Immature natural killer cell (primary cell): Measurements from ENCODE around the gene GPR146. TPM values are rescaled to one million over a fixed set of nuclear protein-coding genes. Genes with fewer than 3 reads are reported as not detected.

ENCODE experiments used
- DNase-seq, 3 donors: peaks; one replicate each; pipeline ENCODE4 v3.0.0; 2022; ENCODE audit warnings: mixed read lengths in 1 of 3
- H3K27ac Mint-ChIP-seq, 6 donors: one replicate each; pipeline ENCODE4 v1.8.0; 2020; ENCODE audit warnings: mixed read lengths in 6 of 6, mild to moderate bottlenecking in 5 of 6, inconsistent platforms in 4 of 6, moderate library complexity in 3 of 6
- H3K27me3 Mint-ChIP-seq, 3 donors: one replicate each; pipeline ENCODE4 v1.8.0; 2020 to 2021; ENCODE audit warnings: low read depth in 3 of 3, mild to moderate bottlenecking in 3 of 3, mixed read lengths in 3 of 3, moderate library complexity in 3 of 3, inconsistent platforms in 1 of 3
- H3K36me3 Mint-ChIP-seq, 3 donors: one replicate each; pipeline ENCODE4 v1.8.0; 2020; ENCODE audit warnings: mixed read lengths in 3 of 3, inconsistent platforms in 2 of 3, mild to moderate bottlenecking in 2 of 3
- H3K4me1 Mint-ChIP-seq, 2 donors: one replicate each; pipeline ENCODE4 v1.8.0; 2020; ENCODE audit warnings: inconsistent platforms in 2 of 2, mild to moderate bottlenecking in 2 of 2, mixed read lengths in 2 of 2, moderate library complexity in 1 of 2
- H3K4me3 Mint-ChIP-seq, 5 donors: one replicate each; pipeline ENCODE4 v1.8.0; 2020; ENCODE audit warnings: mild to moderate bottlenecking in 5 of 5, mixed read lengths in 5 of 5, inconsistent platforms in 3 of 5, moderate library complexity in 3 of 5
- H3K9me3 Mint-ChIP-seq, 6 donors: one replicate each; pipeline ENCODE4 v1.8.0; 2020; ENCODE audit warnings: mild to moderate bottlenecking in 6 of 6, mixed read lengths in 6 of 6, inconsistent platforms in 4 of 6, moderate library complexity in 3 of 6
- polyA plus RNA-seq, 3 donors: library from polyadenylated mRNA; unstranded; fragments of 300-500 nt; fragmentation: Illumina TruSeq; gene quantifications; one replicate each; pipeline ENCODE4 v1.2.3, GENCODE V29; 2021

Gene GPR146
- polyA plus RNA-seq, 3 donors from 2014 or later, result 1.1 to 1.9 TPM; not detected in 1

GRCh38 chr7:1016577-1017531 lies 27.5 kb upstream of the GPR146 start:
- H3K27me3 Mint-ChIP-seq, result peaks cover 0 to 2% (median 2%) of the 10 kb centered on the region in 3 donors
- no peak for DNase-seq
- no peak overlapping the region for H3K4me3 Mint-ChIP-seq
- peaks cover 8 to 16% of the 10 kb centered on the region in 2 donors for H3K4me1 Mint-ChIP-seq
- H3K36me3 Mint-ChIP-seq, result peaks cover 0 to 5% (median 4%) of the 10 kb centered on the region in 3 donors
- H3K9me3 Mint-ChIP-seq, result peaks cover 0 to 3% (median 0%) of the 10 kb centered on the region in 6 donors
- H3K27ac Mint-ChIP-seq, result no peak overlapping the region

- no peak overlapping the region for H3K4me3 Mint-ChIP-seq
- H3K9me3 Mint-ChIP-seq, result peaks cover 0 to 6% (median 1%) of the 10 kb centered on the region in 6 donors
- peaks cover 8 to 13% of the 10 kb centered on the region in 2 donors for H3K4me1 Mint-ChIP-seq
- peaks cover 0 to 11% (median 10%) of the 10 kb centered on the region in 3 donors for H3K36me3 Mint-ChIP-seq
- peaks cover 0 to 2% (median 0%) of the 10 kb centered on the region in 3 donors for H3K27me3 Mint-ChIP-seq
- DNase-seq, result no peak
- H3K27ac Mint-ChIP-seq, result no peak overlapping the region
These were observed 26.6 kb upstream of the GPR146 start for GRCh38 chr7:1017586-1018333.

- peaks cover 8 to 11% of the 10 kb centered on the region in 2 donors for H3K4me1 Mint-ChIP-seq
- H3K27me3 Mint-ChIP-seq, result no peaks in the 10 kb centered on the region
- peaks cover 0 to 11% (median 10%) of the 10 kb centered on the region in 3 donors for H3K36me3 Mint-ChIP-seq
- H3K4me3 Mint-ChIP-seq, result no peak overlapping the region
- no peak overlapping the region for H3K27ac Mint-ChIP-seq
- DNase-seq, result no peak
- H3K9me3 Mint-ChIP-seq, result peaks cover 0 to 6% (median 1%) of the 10 kb centered on the region in 6 donors
These were observed 26.0 kb upstream of the GPR146 start for GRCh38 chr7:1018334-1018695.

GRCh38 chr7:1019255-1019785 lies 25.0 kb upstream of the GPR146 start:
- Mint-ChIP-seq H3K27ac (no peak overlapping the region), H3K4me3 (no peak overlapping the region)

GRCh38 chr7:1019789-1020610 lies 24.3 kb upstream of the GPR146 start:
- no peak overlapping the region for H3K27ac Mint-ChIP-seq
- peaks cover 4 to 15% (median 13%) of the 10 kb centered on the region in 3 donors for H3K36me3 Mint-ChIP-seq
- H3K9me3 Mint-ChIP-seq, result peaks cover 0 to 10% (median 1%) of the 10 kb centered on the region in 6 donors
- peaks cover 0 to 8% of the 10 kb centered on the region in 2 donors for H3K4me1 Mint-ChIP-seq
- no peak overlapping the region for H3K4me3 Mint-ChIP-seq
- H3K27me3 Mint-ChIP-seq, result no peaks in the 10 kb centered on the region
- DNase-seq, result no peak

More at GRCh38 chr7:1019255-1019785, 25.0 kb upstream of the GPR146 start:
- peaks cover 0 to 10% (median 1%) of the 10 kb centered on the region in 6 donors for H3K9me3 Mint-ChIP-seq
- no peak for DNase-seq
- no peaks in the 10 kb centered on the region for H3K27me3 Mint-ChIP-seq
- peaks cover 4 to 15% (median 13%) of the 10 kb centered on the region in 3 donors for H3K36me3 Mint-ChIP-seq
- peaks cover 0 to 8% of the 10 kb centered on the region in 2 donors for H3K4me1 Mint-ChIP-seq

DNA sequence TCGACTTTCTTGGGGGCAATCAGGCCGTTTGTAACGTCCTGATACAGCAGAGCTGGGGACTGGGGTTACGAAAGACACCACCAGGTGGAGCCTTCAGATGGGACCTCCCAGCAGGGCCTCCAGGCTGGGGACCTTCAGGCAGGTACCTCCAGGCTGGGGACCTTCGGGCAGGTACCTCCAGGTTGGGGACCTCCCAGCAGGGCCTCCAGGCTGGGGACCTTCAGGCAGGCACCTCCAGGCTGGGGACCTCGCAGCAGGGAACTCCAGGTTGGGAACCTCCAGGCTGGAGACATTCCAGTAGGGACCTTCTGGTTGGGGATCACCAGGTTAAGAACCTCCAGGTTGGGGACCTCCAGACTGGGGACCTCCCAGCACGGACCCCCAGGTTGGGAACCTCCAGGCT lies 23.5 kb upstream of the GPR146 start:
- DNase-seq, result no peak
- H3K36me3 Mint-ChIP-seq, result peaks cover 4 to 15% (median 13%) of the 10 kb centered on the region in 3 donors
- H3K27ac Mint-ChIP-seq, result no peak overlapping the region
- no peak overlapping the region for H3K4me3 Mint-ChIP-seq
- peaks cover 0 to 8% of the 10 kb centered on the region in 2 donors for H3K4me1 Mint-ChIP-seq
- no peaks in the 10 kb centered on the region for H3K27me3 Mint-ChIP-seq
- H3K9me3 Mint-ChIP-seq, result peaks cover 0 to 10% (median 1%) of the 10 kb centered on the region in 6 donors

DNA sequence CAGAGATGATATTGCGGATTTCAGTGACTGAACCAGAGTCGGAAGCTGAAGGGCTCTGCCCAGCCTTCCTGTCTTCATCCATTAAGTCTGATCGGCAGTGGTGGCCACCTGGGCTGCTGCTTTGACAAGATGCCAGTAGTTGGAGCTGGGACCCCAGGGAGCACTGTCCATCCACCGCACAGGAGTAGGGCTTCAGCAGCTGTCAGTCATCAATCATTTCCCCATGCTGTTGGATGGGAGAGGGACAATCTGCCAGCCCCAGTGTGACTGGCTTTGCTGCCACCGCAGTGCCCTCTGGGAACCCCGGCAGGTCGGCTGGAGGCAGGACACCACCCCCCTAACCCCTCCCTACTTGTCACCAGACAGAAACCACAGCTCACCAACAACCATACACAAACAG lies 23.0 kb upstream of the GPR146 start:
- Mint-ChIP-seq H3K9me3 (peaks cover 0 to 10% (median 1%) of the 10 kb centered on the region in 6 donors), H3K27me3 (peaks cover 0 to 2% (median 2%) of the 10 kb centered on the region in 3 donors), H3K36me3 (peaks cover 4 to 18% (median 13%) of the 10 kb centered on the region in 3 donors), H3K4me1 (peaks cover 4 to 8% of the 10 kb centered on the region in 2 donors), H3K4me3 (no peak overlapping the region), H3K27ac (no peak overlapping the region)
- no peak for DNase-seq

DNA sequence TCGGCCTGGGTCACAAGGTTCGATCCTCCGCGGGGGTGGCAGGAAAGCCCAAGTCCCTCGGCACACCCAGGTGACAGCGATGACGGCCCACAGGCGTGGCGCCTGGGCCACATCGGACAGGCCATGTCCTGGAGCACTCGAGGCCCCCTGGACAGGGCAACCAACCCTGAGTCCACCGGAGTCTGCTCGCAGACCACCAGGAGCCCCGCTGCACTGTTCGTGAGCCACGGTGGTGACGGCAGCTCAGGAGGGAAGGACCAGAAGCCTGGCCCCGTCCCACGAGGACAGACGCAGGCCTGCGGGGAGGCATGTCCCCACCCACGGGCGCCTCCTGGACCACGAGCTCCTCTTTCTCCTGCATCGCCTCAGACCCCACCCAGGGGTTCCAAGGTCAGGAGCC lies 22.4 kb upstream of the GPR146 start:
- no peak for DNase-seq
- Mint-ChIP-seq H3K4me1 (peaks cover 10% of the 10 kb centered on the region in 2 donors), H3K27ac (no peak overlapping the region)

GRCh38 chr7:1022356-1022755 lies 22.0 kb upstream of the GPR146 start:
- no peak overlapping the region for H3K4me3 Mint-ChIP-seq
- peaks cover 11 to 14% of the 10 kb centered on the region in 2 donors for H3K4me1 Mint-ChIP-seq
- peaks cover 4 to 18% (median 13%) of the 10 kb centered on the region in 3 donors for H3K36me3 Mint-ChIP-seq
- peaks cover 0 to 10% (median 1%) of the 10 kb centered on the region in 6 donors for H3K9me3 Mint-ChIP-seq
- peaks cover 2 to 3% (median 2%) of the 10 kb centered on the region in 3 donors for H3K27me3 Mint-ChIP-seq
- no peak for DNase-seq
- no peak overlapping the region for H3K27ac Mint-ChIP-seq

More for the DNA sequence above, 22.4 kb upstream of the GPR146 start:
- Mint-ChIP-seq H3K9me3 (peaks cover 0 to 10% (median 1%) of the 10 kb centered on the region in 6 donors), H3K36me3 (peaks cover 4 to 18% (median 13%) of the 10 kb centered on the region in 3 donors), H3K27me3 (peaks cover 2% of the 10 kb centered on the region in 3 donors), H3K4me3 (no peak overlapping the region)

- H3K27me3 Mint-ChIP-seq, result peaks cover 2 to 3% (median 2%) of the 10 kb centered on the region in 3 donors
- H3K9me3 Mint-ChIP-seq, result peaks cover 0 to 10% (median 1%) of the 10 kb centered on the region in 6 donors
- no peak for DNase-seq
- H3K36me3 Mint-ChIP-seq, result peaks cover 4 to 18% (median 13%) of the 10 kb centered on the region in 3 donors
- no peak overlapping the region for H3K4me3 Mint-ChIP-seq
- no peak overlapping the region for H3K27ac Mint-ChIP-seq
- H3K4me1 Mint-ChIP-seq, result peaks cover 12 to 17% of the 10 kb centered on the region in 2 donors
These were observed 21.4 kb upstream of the GPR146 start for GRCh38 chr7:1022801-1023465.

GRCh38 chr7:1024331-1024841 lies 20.0 kb upstream of the GPR146 start:
- no peak for DNase-seq
- Mint-ChIP-seq H3K4me3 (no peak overlapping the region), H3K27me3 (peaks cover 2 to 3% (median 2%) of the 10 kb centered on the region in 3 donors), H3K36me3 (peaks cover 4 to 18% (median 13%) of the 10 kb centered on the region in 3 donors), H3K27ac (no peak overlapping the region), H3K9me3 (peaks cover 0 to 10% (median 1%) of the 10 kb centered on the region in 6 donors), H3K4me1 (peaks cover 16 to 25% of the 10 kb centered on the region in 2 donors)
